Coronary artery (tissue), 2 donors: ENCODE data around the gene SYNRG.

Experiments used
- DNase-seq: peaks from one replicate; pipeline ENCODE4 v3.0.0-alpha.2; 2017; ENCODE audit warnings: low spot score
- H3K27ac ChIP-seq, 2 donors: fragments of 200-600 bp; sonication (generic); one replicate each; pipeline ENCODE4 v1.5.1; 2016 to 2019
- H3K4me3 ChIP-seq: fragments of 200-600 bp; sonication (generic); 2 replicates; pipeline ENCODE4 v1.5.1; 2016; ENCODE audit warnings: mild to moderate bottlenecking, moderate library complexity
- TF ChIP-seq, protein P1 (sequence below): fragments of 200-600 bp; sonication (generic); IDR thresholded peaks from one replicate; pipeline ENCODE4 v1.5.1; 2019; ENCODE audit warnings: antibody characterized with exemption

Gene SYNRG

DNA sequence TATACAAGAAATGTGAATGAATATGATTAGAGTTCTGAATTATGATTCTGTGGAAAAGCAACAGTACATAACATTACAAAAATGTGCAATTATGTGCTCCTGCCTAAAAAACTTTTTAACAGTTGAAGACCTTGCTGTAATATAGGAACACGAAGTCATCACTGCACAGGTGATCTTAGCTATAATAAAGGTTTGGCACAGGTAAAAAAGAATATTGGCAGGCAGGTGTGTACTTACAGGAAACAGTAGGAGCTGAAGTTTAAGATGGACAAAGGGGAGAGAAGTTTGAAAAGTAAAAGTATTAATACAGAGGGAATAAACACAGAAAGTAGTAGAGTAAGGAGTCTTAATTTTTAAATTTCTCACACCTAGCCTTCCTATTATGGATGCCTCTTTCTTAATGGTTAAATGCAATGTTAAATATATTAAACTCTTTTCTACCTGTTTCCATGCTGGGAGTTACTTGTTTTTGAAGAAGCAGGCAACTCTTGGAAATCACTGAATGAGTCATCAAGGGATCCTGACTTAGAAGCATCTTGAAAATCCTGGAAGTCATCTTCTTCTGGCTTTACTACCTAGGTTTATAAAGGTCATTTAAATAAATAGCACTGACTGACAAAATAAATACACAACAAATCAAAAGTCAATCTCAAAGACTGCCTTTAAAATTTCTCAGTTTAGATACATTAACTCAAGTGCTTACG, 40.7 kb downstream of the SYNRG start:
- no peak overlapping the region for H3K27ac ChIP-seq
- TF ChIP-seq, protein P1, sequence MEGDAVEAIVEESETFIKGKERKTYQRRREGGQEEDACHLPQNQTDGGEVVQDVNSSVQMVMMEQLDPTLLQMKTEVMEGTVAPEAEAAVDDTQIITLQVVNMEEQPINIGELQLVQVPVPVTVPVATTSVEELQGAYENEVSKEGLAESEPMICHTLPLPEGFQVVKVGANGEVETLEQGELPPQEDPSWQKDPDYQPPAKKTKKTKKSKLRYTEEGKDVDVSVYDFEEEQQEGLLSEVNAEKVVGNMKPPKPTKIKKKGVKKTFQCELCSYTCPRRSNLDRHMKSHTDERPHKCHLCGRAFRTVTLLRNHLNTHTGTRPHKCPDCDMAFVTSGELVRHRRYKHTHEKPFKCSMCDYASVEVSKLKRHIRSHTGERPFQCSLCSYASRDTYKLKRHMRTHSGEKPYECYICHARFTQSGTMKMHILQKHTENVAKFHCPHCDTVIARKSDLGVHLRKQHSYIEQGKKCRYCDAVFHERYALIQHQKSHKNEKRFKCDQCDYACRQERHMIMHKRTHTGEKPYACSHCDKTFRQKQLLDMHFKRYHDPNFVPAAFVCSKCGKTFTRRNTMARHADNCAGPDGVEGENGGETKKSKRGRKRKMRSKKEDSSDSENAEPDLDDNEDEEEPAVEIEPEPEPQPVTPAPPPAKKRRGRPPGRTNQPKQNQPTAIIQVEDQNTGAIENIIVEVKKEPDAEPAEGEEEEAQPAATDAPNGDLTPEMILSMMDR = no peak
- no peak for DNase-seq
- H3K4me3 ChIP-seq = no peak overlapping the region

DNA sequence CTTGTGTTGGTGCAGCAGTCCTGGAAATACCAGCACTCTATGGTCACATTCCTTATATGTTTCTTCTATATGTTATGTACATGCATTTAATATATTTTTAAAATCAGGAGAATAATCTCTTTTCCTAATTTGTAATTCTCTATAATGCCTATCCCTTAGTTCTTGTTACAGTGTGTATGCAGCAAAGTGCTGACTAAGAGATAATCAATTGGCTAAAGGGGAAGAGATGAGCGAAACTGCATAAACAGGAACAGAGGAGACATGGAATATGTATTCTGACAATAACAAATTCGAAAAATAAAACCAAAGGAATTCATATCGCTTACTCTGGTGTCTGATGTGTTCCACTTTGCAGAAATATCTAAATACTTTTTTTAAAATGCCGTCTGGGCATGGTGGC, 41.7 kb downstream of the SYNRG start:
- Histone ChIP-seq H3K4me3 (no peak overlapping the region), H3K27ac (no peak overlapping the region)
- no peak for DNase-seq
- TF ChIP-seq, protein P1 = no peak

DNA sequence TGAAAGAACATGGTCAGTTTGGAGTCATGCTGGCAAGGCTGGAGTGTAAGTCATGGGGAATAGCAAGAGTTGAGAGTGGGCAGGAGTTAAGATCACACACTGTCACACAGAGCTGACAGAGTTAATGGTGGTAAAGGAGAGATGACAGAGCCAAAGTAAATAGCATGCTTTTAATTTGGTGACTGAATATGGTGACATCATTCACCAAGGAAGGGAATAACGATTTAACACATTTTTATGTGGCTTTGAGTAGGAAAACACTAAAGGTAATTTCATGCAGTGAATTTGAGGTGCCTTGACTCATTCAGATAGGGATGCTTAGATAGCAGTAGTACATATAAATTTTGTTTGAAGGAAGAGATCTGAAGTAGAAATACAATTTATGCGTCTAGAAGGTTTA, 42.1 kb downstream of the SYNRG start:
- no peak overlapping the region for H3K4me3 ChIP-seq
- no peak overlapping the region for H3K27ac ChIP-seq
- DNase-seq = no peak
- TF ChIP-seq, protein P1 = no peak

DNA sequence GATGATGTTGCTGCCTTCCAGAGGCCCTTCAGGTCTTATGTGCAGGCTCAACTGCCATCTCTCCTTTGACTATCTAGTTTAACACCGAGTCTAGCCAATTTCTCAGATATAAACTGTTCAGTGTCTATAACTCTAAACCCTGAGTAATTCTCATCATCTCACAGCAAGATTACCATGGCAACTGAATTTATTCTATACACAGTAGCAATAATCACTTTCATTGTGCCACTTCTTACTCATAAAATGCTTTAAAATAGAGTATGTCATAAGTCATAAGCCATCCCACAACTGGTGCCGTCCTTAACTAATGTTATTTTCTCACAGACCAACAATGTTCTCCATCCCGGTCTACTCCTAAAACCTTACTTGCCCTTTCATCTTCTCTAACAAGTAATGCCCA, 45.0 kb downstream of the SYNRG start:
- TF ChIP-seq, protein P1 = no peak
- DNase-seq = no peak
- no peak overlapping the region for H3K27ac ChIP-seq
- H3K4me3 ChIP-seq = no peak overlapping the region

DNA sequence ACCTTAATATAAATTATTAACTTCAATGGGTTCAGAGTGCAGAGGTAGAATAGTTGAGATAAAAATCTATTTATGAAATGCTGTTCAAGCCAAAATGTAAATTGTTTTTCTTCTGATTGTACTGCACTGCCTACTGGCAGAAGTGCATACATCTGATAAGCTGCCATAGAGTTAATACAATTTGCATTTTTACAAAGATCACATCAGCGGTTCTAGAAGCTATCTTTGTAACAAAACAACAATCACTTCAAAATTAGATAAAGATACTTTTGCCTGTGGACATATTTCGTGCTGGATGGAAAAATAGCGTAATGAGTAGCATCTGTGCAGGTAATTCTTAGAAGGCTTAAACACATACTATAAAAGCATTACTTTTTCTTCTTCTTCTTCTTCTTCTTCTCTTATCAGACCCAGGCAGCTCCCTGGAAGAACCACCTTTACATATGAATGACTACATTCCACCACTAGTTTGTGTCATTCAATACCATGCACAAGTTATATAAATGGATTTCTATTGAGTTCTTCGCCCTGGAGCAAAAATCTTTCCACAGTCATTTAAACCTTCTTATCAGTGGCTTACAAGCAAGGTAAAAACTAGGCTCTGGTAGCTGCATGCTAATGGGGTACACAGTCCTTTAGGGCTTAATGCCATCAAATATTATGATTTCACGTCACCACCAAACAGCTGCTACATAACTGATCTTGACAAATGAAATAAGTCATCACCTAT, 47.0 kb downstream of the SYNRG start:
- DNase-seq = no peak
- H3K4me3 ChIP-seq = no peak overlapping the region

DNA sequence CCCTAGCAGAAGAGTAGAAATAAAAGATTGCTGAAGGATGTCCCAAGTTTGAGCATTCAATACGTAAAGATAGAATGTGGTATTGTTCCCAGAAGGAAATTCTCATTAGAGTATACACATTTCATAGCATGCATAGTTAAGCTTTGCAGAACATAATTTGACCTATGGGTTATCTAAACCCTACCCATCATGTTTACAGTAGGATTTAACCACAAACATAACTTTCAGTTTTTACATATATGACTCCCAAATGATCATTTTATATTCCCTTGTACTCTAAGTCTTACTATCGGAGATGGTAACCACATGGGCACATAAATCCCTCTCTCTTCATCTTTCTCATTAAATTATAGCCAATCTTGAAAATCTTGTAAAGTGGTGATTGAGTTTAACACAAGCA, 50.9 kb downstream of the SYNRG start:
- Histone ChIP-seq H3K4me3 (no peak overlapping the region), H3K27ac (no peak overlapping the region)
- DNase-seq = no peak
- TF ChIP-seq, protein P1 = no peak

More for the DNA sequence above, 47.0 kb downstream of the SYNRG start:
- H3K27ac ChIP-seq = no peak overlapping the region
- TF ChIP-seq, protein P1 = no peak

DNA sequence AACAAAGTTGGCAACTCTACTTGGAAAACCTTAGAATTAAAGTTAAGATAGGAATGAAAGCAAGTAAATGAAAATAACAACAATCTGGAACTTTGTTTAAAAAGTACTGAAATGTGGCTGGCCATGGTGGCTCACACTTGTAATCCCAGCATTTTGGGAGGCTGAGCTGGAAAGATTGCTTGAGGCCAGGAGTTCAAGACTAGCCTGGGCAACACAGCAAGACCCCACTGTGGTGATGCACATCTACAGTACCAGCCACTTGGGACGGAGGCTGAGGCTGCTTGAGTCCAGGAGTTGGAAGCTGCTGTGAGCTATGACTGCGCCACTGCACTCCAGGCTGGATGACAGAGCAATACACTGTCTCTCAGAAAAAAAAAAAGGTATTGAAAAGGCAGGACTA, 51.7 kb downstream of the SYNRG start:
- DNase-seq = no peak
- H3K27ac ChIP-seq = no peak overlapping the region
- no peak overlapping the region for H3K4me3 ChIP-seq

More for the DNA sequence above, 51.7 kb downstream of the SYNRG start:
- TF ChIP-seq, protein P1 = no peak
